Measurements from ENCODE around the gene LRRC70. TPM values are rescaled to one million over a fixed set of nuclear protein-coding genes. Genes with fewer than 3 reads are reported as not detected.

The LRRC70 gene
- total and polyA plus RNA-seq, 2 experiments from 2014 or later: 1.2 to 3.0 TPM

GRCh38 chr5:62568800-62569432 lies 9.7 kb upstream of the LRRC70 start:
- no peak overlapping the region for H3K4me3 ChIP-seq
- no peak overlapping the region for H2AFZ ChIP-seq
- H3K36me3 ChIP-seq (replicated peaks; ENCODE audit: insufficient read depth, low read depth): no peaks in the 10 kb centered on the region
- WGBS (ENCODE audit: low lambda C conversion rate, missing lambda C conversion rate): 92% methylated on average over 2 of the region's 2 CpGs
- no peaks in the 10 kb centered on the region for H3K79me2 ChIP-seq
- H3K27me3 ChIP-seq: no peaks in the 10 kb centered on the region
- no peaks in the 10 kb centered on the region for H4K20me1 ChIP-seq (ENCODE audit: insufficient read depth, poor library complexity, severe bottlenecking)
- no peak overlapping the region for H3K4me2 ChIP-seq
- no peak for DNase-seq (ENCODE audit: low spot score)
- H3K4me1 ChIP-seq (ENCODE audit: insufficient read depth): no peaks in the 10 kb centered on the region
- no peaks in the 10 kb centered on the region for H3K9me2 ChIP-seq (replicated peaks; ENCODE audit: insufficient read depth)
- TF ChIP-seq EZH2phosphoT487 (IDR thresholded peaks at IDR 0.05; ENCODE audit: low read depth, severe bottlenecking, unreplicated experiment): no peak
- no peak for TF ChIP-seq CTCF (IDR thresholded peaks at IDR 0.05; ENCODE audit: poor library complexity)
- no peak for TF ChIP-seq EZH2 (IDR thresholded peaks at IDR 0.05; ENCODE audit: borderline replicate concordance)
- H3K9me3 ChIP-seq (ENCODE audit: low read depth): peaks cover 6% of the 10 kb centered on the region
- no peak overlapping the region for H3K27ac ChIP-seq

- no peak for DNase-seq (ENCODE audit: low spot score)
- H3K9me2 ChIP-seq (replicated peaks; ENCODE audit: insufficient read depth): no peaks in the 10 kb centered on the region
- no peak overlapping the region for H3K4me3 ChIP-seq
- no peaks in the 10 kb centered on the region for H3K36me3 ChIP-seq (replicated peaks; ENCODE audit: insufficient read depth, low read depth)
- H3K4me2 ChIP-seq: no peak overlapping the region
- no peak overlapping the region for H2AFZ ChIP-seq
- H3K27ac ChIP-seq: no peak overlapping the region
- WGBS (ENCODE audit: low lambda C conversion rate, missing lambda C conversion rate): 97% methylated on average over 1 of the region's 1 CpG
- H3K4me1 ChIP-seq (ENCODE audit: insufficient read depth): no peaks in the 10 kb centered on the region
- no peaks in the 10 kb centered on the region for H3K79me2 ChIP-seq
- TF ChIP-seq EZH2phosphoT487 (IDR thresholded peaks at IDR 0.05; ENCODE audit: low read depth, severe bottlenecking, unreplicated experiment) (no peak), CTCF (IDR thresholded peaks at IDR 0.05; ENCODE audit: poor library complexity) (no peak)
- no peaks in the 10 kb centered on the region for H4K20me1 ChIP-seq (ENCODE audit: insufficient read depth, poor library complexity, severe bottlenecking)
- H3K27me3 ChIP-seq: no peaks in the 10 kb centered on the region
- peaks cover 6% of the 10 kb centered on the region for H3K9me3 ChIP-seq (ENCODE audit: low read depth)
Measured at GRCh38 chr5:62569470-62569869, 9.1 kb upstream of the LRRC70 start.

- peaks cover under 1% of the 10 kb centered on the region for H3K9me3 ChIP-seq (ENCODE audit: low read depth)
- 95% methylated on average over 9 of the region's 9 CpGs for WGBS (ENCODE audit: low lambda C conversion rate, missing lambda C conversion rate)
- no peak overlapping the region for H3K27ac ChIP-seq
- no peaks in the 10 kb centered on the region for H3K36me3 ChIP-seq (replicated peaks; ENCODE audit: insufficient read depth, low read depth)
- no peaks in the 10 kb centered on the region for H4K20me1 ChIP-seq (ENCODE audit: insufficient read depth, poor library complexity, severe bottlenecking)
- H3K4me2 ChIP-seq: no peak overlapping the region
- no peaks in the 10 kb centered on the region for H3K27me3 ChIP-seq
- H3K4me3 ChIP-seq: no peak overlapping the region
- no peaks in the 10 kb centered on the region for H3K9me2 ChIP-seq (replicated peaks; ENCODE audit: insufficient read depth)
- H3K79me2 ChIP-seq: no peaks in the 10 kb centered on the region
- no peak for TF ChIP-seq CTCF (IDR thresholded peaks at IDR 0.05; ENCODE audit: poor library complexity)
- TF ChIP-seq EZH2phosphoT487 (IDR thresholded peaks at IDR 0.05; ENCODE audit: low read depth, severe bottlenecking, unreplicated experiment): no peak
- TF ChIP-seq EZH2 (IDR thresholded peaks at IDR 0.05; ENCODE audit: borderline replicate concordance): no peak
- no peak overlapping the region for H2AFZ ChIP-seq
- H3K4me1 ChIP-seq (ENCODE audit: insufficient read depth): peaks cover 2% of the 10 kb centered on the region
- no peak for DNase-seq (ENCODE audit: low spot score)
Measured at GRCh38 chr5:62572918-62573514, 5.6 kb upstream of the LRRC70 start.
